IPS DF 6.9 (cell line): Measurements from ENCODE around the gene PYGO2.
A peak's percentile ranks its signal among the peaks of the same experiment; 100 is the strongest.

ENCODE experiments used
- DNase-seq: peaks from one replicate; pipeline ENCODE4 v3.0.0-alpha.2; 2013; ENCODE audit warnings: low read depth, low spot score
- H3K27ac ChIP-seq: one replicate; pipeline ENCODE4 v1.5.1; 2013; ENCODE audit warnings: low read length, control low read depth
- H3K27me3 ChIP-seq: 2 replicates; pipeline ENCODE4 v1.6.1; 2013; ENCODE audit warnings: mild to moderate bottlenecking, low read length; ENCODE audit not compliant: control insufficient read depth, insufficient read depth
- H3K36me3 ChIP-seq: 2 replicates; pipeline ENCODE4 v1.6.1; 2013; ENCODE audit warnings: low read length; ENCODE audit not compliant: control insufficient read depth, insufficient read depth
- H3K4me1 ChIP-seq: 2 replicates; pipeline ENCODE4 v1.6.1; 2013; ENCODE audit warnings: low read length; ENCODE audit not compliant: control insufficient read depth, insufficient read depth
- H3K4me3 ChIP-seq: 2 replicates; pipeline ENCODE4 v1.5.1; 2013; ENCODE audit warnings: mild to moderate bottlenecking, low read length
- H3K9me3 ChIP-seq: 2 replicates; pipeline ENCODE4 v1.6.1; 2013; ENCODE audit warnings: low read length, inconsistent platforms; ENCODE audit not compliant: control insufficient read depth, insufficient read depth
- WGBS: extraction: QIAGEN DNeasy Blood & Tissue Kit; methylation state at CpG from one replicate; pipeline ENCODE4 v1.1.7; 2013; ENCODE audit warnings: mixed read lengths, missing lambda C conversion rate; ENCODE audit not compliant: insufficient read length, insufficient coverage; 5-methylcytosine and 5-hydroxymethylcytosine counted together

PYGO2 gene

GRCh38 chr1:155004352-155005075, 42.9 kb upstream of the PYGO2 start:
- Histone ChIP-seq H3K27ac (no peak overlapping the region), H3K4me1 (peaks cover 15% of the 10 kb centered on the region), H3K36me3 (no peaks in the 10 kb centered on the region), H3K4me3 (peak overlapping the region; percentile 81; the same call in 1 of the 2 replicates), H3K9me3 (no peaks in the 10 kb centered on the region), H3K27me3 (no peaks in the 10 kb centered on the region)
- WGBS: no CpG with 5 or more reads among the region's 5 CpGs
- DNase-seq: no peak

DNA sequence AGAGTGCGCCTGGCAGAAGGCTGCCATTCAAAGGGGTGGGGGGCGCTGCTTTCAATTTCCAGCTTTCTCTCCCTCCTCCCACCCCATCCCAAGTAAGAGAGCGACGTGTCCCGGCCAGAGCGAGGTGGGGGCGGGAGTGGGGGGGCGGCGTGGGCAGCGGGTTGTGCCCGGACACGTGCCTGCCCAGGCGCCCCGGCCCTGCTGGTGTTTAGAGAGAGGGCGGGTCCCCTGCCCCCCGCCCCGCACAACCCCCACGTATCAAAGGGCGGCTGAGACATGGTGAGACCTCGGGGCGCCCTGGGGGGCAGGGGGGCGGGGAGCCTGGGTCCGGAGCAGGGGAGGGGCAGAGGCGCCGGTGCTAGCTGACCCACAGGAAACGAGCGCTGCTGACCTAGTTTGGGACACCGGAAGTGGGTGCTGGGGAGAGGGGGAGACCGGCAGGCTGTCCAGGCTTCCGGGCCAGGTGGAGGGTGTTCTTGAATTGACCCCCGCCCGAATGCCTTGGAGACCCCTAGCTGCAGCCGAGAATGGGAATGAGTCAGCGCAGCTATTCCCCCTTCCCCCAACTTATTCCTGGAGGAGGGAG, 42.3 kb upstream of the PYGO2 start:
- H3K27ac ChIP-seq: no peak overlapping the region
- DNase-seq: no peak
- no peaks in the 10 kb centered on the region for H3K9me3 ChIP-seq
- no CpG with 5 or more reads among the region's 34 CpGs for WGBS
- no peaks in the 10 kb centered on the region for H3K27me3 ChIP-seq
- H3K36me3 ChIP-seq: no peaks in the 10 kb centered on the region
- H3K4me3 ChIP-seq: peak overlapping the region; percentile 81; the same call in 1 of the 2 replicates
- peaks cover 11% of the 10 kb centered on the region for H3K4me1 ChIP-seq

DNA sequence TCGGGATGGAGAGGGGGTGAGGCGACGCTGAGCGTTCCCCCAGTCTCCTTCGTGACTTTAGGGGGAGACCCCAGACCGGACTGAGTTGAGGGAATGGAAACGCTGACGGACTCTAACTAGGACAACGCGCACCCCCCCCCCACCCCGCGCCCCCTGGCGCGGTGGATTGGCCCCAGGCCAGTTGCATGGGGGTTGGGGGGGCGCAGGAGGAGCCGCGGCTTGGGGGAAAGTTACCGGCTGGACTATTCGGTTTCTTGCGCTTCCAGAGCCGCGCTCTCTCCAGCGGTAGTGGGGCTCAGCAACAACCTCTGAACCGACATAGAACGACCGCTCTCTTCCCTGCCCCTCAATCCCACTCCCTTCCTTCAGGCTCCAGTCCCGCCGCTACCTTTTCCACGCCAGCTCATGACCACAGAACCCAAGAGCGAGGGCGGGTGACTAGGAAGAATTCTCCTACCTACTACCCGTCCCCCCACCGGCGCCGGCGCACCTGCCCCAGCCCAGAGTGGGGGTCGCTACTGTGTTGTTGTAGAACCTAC, 41.7 kb upstream of the PYGO2 start:
- Histone ChIP-seq H3K4me1 (peaks cover 7% of the 10 kb centered on the region), H3K27ac (no peak overlapping the region), H3K4me3 (peak overlapping the region; percentile 81), H3K9me3 (no peaks in the 10 kb centered on the region), H3K36me3 (no peaks in the 10 kb centered on the region), H3K27me3 (no peaks in the 10 kb centered on the region)
- WGBS: no CpG with 5 or more reads among the region's 37 CpGs
- DNase-seq: no peak

- Histone ChIP-seq H3K36me3 (no peaks in the 10 kb centered on the region), H3K27ac (no peak within 1 kb of the TSS), H3K27me3 (no peaks in the 10 kb centered on the region), H3K4me1 (peaks cover 4% of the 10 kb centered on the region), H3K9me3 (no peaks in the 10 kb centered on the region), H3K4me3 (peak within 1 kb of the TSS; percentile 81)
- whole genome bisulfite sequencing: no CpG with 5 or more reads among the region's 35 CpGs
- no peak for DNase-seq
These were observed 41.1 kb upstream of the PYGO2 start, which contains the start of gene ZBTB7B for GRCh38 chr1:155002464-155003226. TSS of gene ZBTB7B (plus strand) at chr1:155002802. CDS start at chr1:155014661, 11,859 bp downstream.

DNA sequence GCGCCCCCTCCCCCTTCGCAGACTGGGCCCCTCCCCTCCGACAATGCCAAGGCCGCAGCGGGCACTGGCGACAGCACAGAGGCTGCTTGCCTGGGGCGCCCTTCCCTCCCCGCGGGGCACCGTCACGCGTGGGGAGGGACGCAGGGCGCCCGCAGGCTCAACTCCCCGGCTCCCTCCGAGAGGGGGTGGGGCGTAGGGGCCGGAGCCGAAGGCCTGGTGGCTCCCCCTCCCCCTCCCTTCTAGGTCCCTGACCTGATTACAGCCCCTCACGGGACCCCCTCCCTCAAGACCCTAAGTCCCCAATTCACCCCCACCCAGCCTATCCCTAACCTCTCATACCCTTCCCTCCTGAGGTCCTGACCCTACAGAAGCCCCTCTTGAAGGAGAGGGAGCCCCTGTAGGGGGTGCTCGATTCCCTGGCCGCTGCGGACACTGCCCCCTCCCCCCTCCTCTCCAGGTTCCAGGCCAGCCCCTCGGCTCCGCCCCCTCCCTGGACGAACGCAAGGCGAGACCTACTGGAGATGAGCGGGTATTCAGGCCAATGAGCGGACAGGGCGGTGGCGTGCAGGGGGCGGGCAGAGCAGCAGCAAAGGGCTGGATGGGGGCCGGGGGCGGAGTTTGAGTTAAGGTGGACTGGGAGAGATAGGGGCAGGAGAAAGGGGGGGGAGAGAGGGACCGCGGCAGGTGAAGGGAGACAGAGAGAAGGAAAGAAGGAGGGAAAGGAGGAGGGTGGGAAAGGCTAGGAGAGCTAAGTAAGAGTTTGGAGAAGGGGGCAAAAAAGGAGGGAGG, 40.3 kb upstream of the PYGO2 start:
- no peaks in the 10 kb centered on the region for H3K9me3 ChIP-seq
- DNase-seq: peak; percentile 95
- peaks cover 4% of the 10 kb centered on the region for H3K4me1 ChIP-seq
- H3K27me3 ChIP-seq: no peaks in the 10 kb centered on the region
- H3K4me3 ChIP-seq: peak overlapping the region; percentile 51; the same call in 1 of the 2 replicates
- H3K27ac ChIP-seq: no peak overlapping the region
- no peaks in the 10 kb centered on the region for H3K36me3 ChIP-seq
- WGBS: no CpG with 5 or more reads among the region's 38 CpGs

GRCh38 chr1:155001425-155001674, 39.8 kb upstream of the PYGO2 start:
- Histone ChIP-seq H3K27ac (no peak overlapping the region), H3K27me3 (no peaks in the 10 kb centered on the region), H3K36me3 (no peaks in the 10 kb centered on the region), H3K4me1 (peaks cover 4% of the 10 kb centered on the region), H3K9me3 (no peaks in the 10 kb centered on the region), H3K4me3 (peak overlapping the region; percentile 51; the same call in 1 of the 2 replicates)
- no peak for DNase-seq
- no CpG with 5 or more reads among the region's 11 CpGs for WGBS

GRCh38 chr1:155000726-155001424, 39.3 kb upstream of the PYGO2 start:
- Histone ChIP-seq H3K4me3 (peak overlapping the region; percentile 51; the same call in 1 of the 2 replicates), H3K36me3 (no peaks in the 10 kb centered on the region), H3K4me1 (peaks cover 4% of the 10 kb centered on the region), H3K9me3 (no peaks in the 10 kb centered on the region), H3K27me3 (no peaks in the 10 kb centered on the region), H3K27ac (no peak overlapping the region)
- WGBS: no CpG with 5 or more reads among the region's 43 CpGs
- peak; percentile 89 for DNase-seq

- peak overlapping the region; percentile 51; the same call in 1 of the 2 replicates for H3K4me3 ChIP-seq
- H3K27ac ChIP-seq: no peak overlapping the region
- peaks cover 4% of the 10 kb centered on the region for H3K4me1 ChIP-seq
- H3K27me3 ChIP-seq: no peaks in the 10 kb centered on the region
- no peak for DNase-seq
- H3K36me3 ChIP-seq: no peaks in the 10 kb centered on the region
- no peaks in the 10 kb centered on the region for H3K9me3 ChIP-seq
- WGBS: no CpG with 5 or more reads among the region's 13 CpGs
These were observed 38.8 kb upstream of the PYGO2 start for GRCh38 chr1:155000411-155000725.

- peak overlapping the region; percentile 26; the same call in 1 of the 2 replicates for H3K4me3 ChIP-seq
- no CpG with 5 or more reads among the region's 50 CpGs for WGBS
- peaks cover 4% of the 10 kb centered on the region; the same call in 1 of the 2 replicates for H3K4me1 ChIP-seq
- no peak for DNase-seq
- no peaks in the 10 kb centered on the region for H3K36me3 ChIP-seq
- H3K9me3 ChIP-seq: no peaks in the 10 kb centered on the region
- no peak overlapping the region for H3K27ac ChIP-seq
- no peaks in the 10 kb centered on the region for H3K27me3 ChIP-seq
These were observed 38.2 kb upstream of the PYGO2 start for GRCh38 chr1:154999571-155000410.
